AG09319 (cell line): ENCODE results near the gene TMEM109.

Experiments used
- DNase-seq: peaks from one replicate; pipeline ENCODE4 v3.0.0-alpha.2; 2010; ENCODE audit warnings: low read depth; ENCODE audit errors: extremely low read depth
- CTCF ChIP-seq: IDR thresholded peaks from 2 replicates; pipeline ENCODE4 v1.5.1; 2011; ENCODE audit warnings: low read depth, mild to moderate bottlenecking, inconsistent platforms, low read length, moderate library complexity

Gene TMEM109

DNA sequence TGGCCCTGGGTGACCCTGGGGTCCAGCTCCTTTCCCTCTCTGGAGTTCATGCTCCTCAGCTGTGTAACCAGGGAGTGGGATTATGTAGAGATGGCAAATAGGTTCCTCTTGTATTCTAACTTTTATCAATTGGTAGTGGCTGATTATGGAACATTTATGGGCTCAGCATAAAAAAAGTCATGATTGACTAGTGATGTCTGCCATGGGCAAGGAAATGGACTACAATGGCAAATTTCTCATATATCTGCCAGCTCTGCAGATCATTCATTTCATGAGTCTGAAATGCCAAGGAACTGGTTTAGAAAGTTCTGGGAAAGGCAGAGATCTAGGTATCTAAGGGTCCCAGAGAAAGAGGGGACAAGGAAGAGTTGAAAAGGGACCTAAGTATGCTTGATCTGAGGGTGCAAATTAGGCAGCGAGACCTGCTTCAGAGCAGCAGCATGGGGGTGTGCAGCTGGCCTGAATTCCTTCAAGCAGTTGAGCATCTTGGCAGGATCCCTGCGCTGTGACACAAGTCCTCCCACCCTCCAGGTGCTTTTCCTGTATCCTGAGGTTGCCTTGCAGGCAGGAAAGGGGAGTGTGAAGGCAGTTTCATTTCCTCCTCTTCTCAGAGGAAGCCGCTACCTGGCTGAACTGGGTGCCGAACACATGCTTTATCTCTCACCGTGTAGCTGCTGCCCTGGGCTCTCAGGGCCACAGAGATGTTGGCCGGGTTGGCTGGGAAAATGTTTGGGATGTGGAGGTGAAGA, 27.6 kb downstream of the TMEM109 start:
- DNase-seq, result no peak
- no peak for TF ChIP-seq CTCF

- no peak for DNase-seq
- no peak for TF ChIP-seq CTCF
Measured at GRCh38 chr11:60942219-60942618, 28.3 kb downstream of the TMEM109 start.

- DNase-seq, result no peak
Measured at GRCh38 chr11:60942970-60943565, 29.1 kb downstream of the TMEM109 start.

DNA sequence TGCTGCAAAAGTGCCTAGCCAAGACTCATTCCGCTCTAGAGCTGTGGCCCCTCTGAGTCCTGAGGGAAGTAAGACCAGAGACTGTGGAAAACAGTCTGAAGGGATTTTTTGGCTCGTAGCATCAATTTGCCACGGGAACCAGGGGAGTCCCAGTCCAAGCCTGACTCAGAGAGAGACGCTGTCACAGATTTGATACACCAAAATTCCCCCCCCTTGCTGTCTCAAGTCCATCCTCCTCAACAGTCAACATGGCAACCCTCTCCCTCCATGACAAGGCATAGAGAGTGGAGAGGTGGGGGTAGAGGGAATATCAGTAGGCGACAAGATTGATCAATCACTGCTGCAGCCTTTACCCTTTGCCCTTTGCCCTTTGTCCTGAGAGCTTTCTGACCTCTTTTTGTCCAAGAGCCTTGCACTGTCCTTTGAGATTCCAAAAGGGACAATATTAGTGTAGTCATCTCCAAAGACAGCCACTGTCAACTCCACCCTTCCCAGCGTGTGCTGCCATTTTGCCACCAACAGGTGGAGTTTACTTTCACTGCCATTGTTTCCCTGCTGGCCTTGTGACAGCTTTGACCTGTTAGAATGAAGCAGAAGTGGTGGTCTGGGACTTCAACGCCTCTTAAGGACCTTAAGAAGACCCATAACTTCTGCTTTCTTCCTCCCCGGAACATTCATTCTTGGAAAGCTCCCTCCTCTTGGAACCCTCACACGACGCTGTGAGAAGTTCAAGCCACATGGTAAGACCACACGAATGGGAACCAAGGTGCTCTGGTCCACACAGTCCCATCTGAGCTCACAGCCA, 30.7 kb downstream of the TMEM109 start:
- no peak for DNase-seq
- TF ChIP-seq CTCF, result peak; percentile 2; the same call in 1 of the 2 replicates

More at GRCh38 chr11:60942970-60943565, 29.1 kb downstream of the TMEM109 start:
- no peak for TF ChIP-seq CTCF

DNA sequence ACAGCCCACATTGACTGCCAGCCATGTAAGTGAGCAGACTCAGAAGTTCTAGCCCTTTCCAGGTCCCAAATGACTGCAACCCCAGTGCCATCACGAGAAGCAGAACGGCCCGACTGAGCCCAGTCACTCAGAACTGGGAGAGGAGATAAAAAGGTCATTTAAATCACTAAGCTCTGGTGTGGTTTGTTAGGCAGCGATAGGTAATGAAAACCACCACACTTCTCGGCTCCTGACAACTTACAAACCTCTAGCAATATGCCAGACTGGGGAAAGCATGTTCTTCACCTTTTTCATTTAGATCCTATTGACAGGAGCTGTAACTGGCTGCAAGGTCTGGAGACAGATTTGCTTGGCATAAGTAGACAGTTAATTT, 31.3 kb downstream of the TMEM109 start:
- no peak for TF ChIP-seq CTCF

DNA sequence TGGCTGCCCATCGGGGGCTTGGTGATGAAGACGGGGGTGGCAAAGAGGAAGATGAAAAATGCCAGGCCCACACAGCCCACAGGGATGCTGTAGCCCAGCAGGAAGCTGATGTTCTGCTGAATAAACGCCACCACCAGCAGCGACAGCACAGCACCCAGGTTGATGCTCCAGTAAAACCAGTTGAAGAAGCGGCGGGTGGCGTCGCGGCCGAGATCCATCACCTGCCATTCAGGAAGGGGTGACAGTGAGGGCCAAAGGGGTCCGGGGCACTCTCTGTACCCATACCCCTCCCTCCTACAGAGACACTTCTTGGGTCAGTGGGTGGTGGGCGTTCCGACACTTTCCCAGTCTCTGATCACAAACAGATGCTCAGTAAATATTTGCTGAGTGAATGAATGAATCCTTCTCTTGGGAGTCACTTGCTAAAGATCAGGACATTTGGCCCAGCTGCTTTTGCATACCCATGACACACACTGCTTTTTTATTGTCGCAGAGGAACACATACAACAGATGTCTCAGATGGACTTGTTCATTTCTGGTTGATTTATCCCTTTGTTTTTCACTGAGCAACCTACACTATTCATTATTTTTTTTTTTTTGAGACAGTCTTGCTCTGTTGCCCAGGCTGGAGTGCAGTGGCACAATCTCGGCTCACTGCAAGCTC, 32.8 kb downstream of the TMEM109 start:
- no peak for DNase-seq
- no peak for TF ChIP-seq CTCF

More for the DNA sequence above, 31.3 kb downstream of the TMEM109 start:
- no peak for DNase-seq
